GM21737 (cell line): Measurements from ENCODE around the gene ACTR3.

ENCODE experiments used
- ATAC-seq: cut with Tn5 transposase; IDR thresholded peaks from one replicate; pipeline ENCODE4 v1.9.1; 2021; ENCODE audit warnings: mild to moderate bottlenecking, moderate library complexity; ENCODE audit not compliant: unreplicated experiment

The ACTR3 gene

DNA sequence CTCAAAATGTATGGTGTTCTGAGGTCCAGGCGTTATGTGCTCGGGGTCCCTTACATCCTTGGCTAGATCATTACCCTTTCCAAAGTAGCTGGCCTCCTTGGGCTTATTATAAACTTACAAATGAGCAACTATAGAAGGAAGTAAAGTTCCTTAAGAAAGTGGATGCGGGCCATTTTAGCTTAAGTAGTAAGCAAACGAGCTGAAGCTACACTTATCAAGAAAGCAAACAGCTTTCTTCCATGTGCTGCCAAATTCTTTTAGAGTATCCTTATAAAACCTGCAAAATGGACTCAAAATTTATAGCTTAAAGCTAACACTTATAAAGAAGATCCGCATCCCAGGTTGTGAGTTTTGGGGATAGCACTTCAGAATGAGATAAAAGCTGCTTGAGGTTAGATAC lies 75.3 kb downstream of the ACTR3 start:
- no peak for ATAC-seq

DNA sequence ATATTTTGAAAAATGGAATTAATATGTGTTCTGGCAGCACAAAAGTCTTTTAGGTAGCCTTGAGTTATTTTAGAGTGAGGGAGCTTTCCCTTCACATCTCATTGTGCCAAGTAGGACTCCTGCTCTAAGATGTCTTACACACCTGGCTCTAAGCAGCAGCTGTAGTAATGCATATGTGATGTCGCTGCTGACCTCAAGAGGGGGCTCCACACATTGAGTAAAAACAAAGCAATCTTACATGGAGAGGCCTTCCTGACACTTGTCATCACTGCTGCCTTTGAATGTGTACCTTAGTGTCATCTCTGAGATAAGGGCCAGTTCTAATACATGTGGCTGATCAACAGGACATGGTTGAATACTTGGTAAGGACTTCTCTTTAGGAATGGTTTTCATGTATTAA lies 75.8 kb downstream of the ACTR3 start:
- peak; percentile 81 for ATAC-seq

DNA sequence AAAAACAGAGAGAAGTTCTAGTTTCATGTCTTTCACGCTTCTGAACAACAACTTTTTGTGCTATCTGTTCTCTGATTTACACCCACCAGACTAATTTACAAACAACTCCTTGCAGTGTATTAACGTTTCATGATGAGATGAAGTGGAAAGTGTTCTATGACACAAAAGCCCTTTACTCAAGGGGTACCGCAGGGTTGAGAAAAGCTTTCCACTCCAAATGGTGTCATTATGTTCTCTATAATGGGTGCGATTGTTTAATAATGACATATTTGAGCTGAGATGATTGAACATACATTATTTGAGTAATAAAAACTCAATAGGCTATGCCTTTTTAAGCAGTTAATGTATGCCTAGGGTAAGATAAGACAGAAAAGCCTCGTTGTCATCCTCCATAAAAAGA lies 76.3 kb downstream of the ACTR3 start:
- no peak for ATAC-seq

DNA sequence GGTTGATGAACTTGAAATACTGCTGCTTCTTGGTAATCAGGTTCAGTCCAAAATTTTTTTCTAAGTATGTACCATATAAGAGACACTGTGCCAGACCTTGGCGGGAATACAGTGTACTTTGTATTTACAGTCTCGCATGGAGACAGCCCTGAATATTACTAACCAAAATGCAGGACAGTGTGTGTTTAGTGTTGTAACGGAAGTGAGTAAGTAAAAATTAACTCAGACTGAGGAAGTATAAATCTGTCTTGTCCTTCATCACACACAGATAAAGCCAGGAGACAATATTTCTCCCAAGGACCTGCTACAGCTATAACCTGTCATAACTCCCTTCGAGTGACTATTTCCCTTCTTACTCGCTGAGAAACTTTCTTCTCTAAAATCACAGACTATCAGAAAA lies 76.9 kb downstream of the ACTR3 start:
- peak; percentile 56 for ATAC-seq

DNA sequence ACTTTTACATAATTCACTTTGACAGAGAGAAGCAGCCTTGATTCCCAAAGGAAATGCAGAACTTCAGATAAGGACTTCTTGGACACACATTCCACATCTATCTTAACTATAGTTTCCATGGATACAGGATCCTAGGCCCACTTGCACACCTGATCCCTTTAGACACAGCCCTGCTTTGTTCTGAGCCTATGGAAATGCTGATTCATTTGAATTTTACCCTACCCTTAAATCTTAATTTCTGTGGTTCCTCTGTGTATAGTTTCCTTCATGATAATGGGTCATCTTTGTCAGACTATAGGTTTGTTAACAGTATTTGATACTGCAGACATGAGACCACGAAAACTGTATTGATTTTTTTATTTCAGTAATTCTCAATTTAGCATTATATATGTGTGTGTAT lies 77.4 kb downstream of the ACTR3 start:
- no peak for ATAC-seq

DNA sequence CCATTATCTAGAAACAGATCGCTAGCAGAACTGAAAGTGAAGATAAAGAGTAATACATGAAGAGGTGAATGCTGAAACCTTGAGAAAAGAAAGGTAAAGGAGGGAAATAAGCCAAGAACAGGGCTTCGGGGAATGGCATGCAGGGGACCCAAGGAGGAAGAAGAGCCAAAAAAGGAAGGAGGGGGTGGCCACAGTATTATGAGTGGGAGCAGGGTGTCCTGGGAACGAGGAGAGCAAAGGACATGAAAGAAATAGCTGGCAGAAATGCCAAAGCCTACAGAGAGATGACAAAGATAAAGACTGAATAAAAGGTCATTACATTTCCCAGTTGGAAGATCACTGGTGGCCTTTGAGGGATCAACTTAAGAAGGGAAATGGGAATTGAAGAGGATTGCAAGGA lies 82.9 kb downstream of the ACTR3 start:
- ATAC-seq, result no peak

DNA sequence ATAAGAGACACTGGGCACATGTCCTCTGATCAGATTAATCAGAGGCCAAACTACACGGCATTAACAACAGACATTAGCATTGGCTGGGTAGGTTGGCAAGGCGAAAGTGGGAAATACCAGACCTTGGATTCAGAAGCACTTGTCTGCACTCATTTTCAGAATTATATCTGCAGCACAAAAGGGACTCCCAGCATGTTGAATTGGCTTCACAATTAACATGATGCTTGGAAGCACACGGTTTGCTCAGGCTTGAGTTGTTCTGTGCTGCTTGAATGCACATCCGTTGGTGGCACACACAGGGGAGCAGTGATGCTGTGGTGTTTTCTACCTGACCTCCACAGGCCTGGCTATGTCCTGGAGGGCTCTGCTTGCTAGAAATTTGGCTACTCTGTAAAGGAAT lies 83.9 kb downstream of the ACTR3 start:
- ATAC-seq, result no peak

DNA sequence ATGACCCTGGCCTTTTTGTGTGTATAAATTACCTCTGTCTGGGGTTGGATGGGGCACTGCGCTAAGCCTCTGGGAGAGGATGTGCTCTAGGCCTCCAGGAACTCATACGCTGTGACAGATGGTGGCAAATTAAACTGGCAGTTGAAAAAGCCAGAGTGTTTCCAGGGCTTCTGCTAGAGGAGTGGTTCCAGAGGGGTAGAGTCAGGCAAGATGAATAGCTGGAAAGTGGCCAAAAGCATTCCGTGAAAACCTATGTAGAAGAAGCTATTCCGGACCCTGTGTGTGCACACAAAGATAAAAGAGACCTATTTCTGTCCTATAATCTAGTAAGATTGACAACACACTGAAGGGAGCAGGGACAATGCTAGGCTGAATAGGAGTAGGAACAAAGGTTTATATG lies 84.8 kb downstream of the ACTR3 start:
- ATAC-seq, result no peak

DNA sequence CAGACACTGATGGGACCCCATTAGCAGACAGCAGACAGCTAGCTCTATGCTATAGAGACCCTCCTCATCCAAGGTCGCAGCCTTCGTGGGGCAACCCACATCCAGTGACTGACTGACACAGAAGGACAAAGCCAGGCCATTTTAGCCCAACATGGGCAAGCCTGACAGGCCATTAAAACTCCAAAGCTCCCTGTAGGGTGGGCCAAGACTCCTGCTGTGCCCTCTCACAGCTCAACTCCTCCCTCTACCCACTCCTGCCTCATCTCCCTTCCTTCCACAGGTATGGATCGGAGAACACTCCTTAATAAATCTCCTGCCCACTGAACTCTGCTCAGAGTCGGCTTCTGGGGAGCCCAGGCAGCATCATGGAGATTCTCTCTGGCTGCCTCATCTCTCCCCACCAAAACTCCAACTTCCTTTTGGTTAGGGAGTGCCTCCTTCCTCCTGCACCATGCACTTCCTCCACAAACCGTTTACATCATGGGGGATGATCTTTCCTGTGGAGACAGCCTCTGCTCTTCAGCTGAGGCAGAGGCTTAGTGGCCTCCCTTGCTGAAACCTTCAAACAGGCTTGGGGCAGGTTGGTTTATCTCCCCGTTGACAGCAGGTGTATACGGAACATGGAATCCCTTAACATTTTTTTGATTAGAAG lies 86.5 kb downstream of the ACTR3 start:
- no peak for ATAC-seq

DNA sequence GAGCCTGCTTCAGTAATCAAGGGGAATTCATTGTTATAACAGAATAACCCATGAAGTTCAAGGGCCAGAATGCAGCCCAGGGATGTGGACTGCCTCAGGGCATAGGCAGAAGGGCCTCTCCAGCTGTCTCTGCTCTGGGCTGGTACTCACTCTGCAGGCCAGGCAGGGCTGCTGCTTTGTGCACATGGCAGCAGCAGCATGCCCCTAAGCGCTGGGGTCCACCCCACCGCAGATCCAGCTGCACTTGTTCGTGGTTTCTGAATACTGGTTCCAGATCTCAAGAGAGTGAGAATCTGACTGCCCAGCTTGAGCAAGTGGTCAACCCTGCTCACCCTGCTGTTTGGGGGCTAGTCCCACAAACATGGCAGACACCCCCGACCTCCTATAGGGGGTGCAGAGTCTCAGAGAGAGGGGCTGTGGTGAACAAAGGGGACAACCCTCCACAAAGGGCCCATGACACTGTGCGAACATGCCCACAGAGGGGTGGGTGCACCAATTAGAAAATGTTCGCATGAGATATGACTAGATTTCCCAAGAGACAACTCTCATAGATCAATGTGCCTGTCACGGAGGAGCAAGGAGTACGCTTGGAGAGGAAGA lies 87.3 kb downstream of the ACTR3 start:
- ATAC-seq, result no peak

DNA sequence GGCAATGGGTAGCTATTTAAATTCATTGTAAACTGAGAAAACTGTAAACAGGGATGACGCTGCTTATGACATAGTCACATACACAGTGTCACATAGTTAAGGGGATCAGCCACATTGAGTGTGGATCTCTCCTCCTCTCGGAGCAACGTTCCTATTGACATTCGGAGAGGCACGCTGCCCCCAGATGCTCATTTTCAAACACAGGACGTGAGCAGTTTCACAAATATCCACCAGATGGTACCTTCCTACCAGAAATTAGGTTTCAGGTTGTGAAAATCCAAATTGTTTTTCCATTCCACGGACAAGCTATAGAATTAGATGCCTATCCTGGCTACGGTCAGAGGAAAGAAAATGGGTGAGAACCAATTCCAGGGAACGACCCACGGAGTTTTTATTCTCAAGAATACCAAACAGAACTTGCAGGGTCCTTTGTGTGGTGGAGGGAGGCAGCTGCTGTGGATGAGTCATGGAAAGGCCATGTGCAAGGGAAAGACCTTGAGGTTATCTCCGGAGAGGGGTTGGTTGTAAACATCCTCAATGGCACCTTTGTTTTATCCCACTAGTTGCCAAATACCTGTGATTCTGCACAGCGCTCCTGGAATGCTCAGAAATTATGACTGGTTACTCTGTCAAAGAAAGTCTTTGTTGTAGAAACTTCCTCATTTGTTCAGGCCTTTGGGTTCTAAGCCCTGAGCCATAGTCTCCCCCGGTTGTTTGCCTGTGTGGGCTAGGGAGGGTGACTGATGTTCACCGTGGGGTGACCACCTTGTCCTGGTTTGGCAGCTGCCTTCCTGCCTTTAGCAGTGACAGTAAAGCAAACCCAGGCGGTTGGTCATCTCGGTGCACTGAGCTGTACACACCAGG lies 88.0 kb downstream of the ACTR3 start:
- no peak for ATAC-seq

DNA sequence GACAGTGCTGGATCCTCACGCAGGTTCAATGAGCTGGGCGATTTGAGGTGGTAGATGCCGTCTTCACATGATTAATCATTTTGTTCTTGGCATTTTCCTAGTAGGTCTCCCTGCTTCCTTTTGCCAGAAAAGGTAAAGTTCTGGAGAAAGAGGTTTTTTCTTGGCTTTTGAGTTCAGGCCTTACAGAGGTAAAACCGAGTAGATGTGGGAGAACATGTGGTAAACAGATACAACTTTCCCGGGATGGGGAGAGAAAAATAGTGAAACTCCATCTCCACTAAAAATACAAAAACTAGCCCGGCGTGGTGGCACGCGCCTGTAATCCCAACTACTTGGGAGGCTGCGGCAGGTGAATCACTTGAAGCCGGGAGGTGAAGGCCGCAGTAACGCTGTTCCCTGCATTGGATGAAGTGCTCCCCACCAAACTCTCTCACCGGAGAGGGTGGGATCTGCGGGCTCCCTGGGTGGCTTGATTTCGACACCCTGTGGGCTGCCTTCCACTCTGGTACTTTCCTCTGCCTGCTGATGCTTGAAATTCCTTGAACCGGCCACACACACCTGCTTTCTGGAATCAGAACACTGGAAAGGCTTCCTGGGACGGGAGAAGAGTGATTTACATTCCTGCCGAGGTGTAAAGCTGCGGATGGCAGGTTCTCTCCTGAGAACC lies 88.8 kb downstream of the ACTR3 start:
- no peak for ATAC-seq

DNA sequence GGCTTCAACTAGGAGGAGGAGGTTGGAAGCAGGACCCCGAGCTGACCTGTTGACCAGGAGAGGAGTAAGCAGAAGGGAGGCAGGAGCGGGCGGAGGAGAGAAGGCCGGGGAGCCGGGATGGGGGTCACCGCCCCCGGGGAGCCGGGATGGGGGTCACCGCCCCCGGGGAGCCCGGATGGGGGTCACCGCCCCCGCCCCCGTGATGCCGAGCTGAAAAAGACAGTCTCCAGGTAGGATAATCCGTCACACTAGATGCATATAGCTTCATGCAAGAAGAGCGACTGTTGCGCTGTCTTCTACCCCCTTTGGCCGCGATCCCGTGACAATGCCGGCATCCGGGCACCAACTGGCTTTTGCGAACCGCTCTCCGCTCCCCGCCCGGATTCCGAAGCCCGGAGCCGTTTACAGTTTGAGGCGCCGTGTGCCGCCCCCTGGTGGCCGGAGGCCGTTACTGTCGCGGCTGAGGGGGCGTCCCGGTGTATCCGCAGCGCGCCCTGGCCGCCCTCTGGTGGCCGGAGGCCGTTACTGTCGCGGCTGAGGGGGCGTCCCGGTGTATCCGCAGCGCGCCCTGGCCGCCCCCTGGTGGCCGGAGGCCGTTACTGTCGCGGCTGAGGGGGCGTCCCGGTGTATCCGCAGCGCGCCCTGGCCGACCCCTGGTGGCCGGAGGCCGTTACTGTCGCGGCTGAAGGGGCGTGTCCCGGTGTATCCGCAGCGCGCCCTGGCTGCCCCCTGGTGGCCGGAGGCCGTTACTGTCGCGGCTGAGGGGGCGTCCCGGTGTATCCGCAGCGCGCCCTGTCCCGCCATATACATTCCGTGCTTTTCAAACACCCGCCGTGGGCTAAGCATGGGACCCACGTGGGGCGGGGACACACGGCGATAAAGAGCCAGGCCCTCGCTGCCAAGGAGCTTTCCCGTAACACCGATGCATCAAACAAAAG lies 89.6 kb downstream of the ACTR3 start:
- ATAC-seq, result no peak

DNA sequence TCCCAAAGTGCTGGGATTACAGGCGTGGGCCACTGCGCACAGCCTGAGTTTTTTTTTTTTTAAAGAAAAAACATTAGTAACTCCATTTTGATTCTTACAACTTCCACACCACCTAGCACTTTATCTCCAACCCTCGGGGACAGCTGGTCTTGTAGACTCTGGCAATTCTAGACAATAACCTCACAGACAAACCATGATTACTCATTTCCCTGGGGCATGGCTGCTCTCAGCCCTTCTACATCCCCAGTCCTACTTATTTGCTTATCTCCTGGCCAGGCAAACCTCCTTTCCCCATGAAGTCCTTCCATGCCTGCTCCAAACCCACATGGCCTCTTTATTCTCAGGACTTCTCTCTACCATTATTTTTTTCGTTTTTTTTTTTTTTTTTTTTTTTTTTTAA lies 91.1 kb downstream of the ACTR3 start:
- no peak for ATAC-seq

DNA sequence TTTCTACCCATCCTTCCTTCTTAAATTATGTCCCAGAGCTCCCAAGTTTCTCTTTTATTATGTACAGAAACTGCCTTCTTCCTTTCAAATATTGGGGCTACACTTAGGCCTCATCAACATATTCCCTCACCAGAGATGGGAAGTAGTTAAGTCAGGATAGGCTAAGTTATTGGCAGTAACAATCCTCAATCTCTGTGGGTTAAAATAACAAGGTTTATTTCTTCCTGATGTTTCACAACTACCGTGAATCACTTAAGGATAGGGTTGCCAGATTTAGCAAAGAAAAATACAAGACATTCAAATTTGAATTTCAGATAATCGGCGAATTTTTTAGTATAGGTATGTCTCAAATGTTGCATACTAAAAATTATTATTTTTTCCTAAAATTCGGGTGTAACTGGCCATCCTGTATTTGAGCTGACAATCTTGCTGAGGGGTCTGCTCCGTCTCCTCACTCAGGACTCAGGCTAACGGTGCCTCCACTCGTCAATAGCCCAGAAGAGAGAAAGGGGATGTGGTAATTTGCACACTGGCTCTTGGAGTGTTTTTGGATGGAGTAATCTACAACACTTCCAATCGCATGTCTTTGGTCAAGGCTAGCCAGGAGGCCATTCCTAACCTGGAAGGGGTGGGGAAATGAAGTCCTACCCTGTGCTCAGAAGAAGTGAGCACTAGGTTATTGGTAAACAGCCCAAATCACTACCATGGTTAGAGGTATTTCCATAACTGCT lies 91.7 kb downstream of the ACTR3 start:
- no peak for ATAC-seq

DNA sequence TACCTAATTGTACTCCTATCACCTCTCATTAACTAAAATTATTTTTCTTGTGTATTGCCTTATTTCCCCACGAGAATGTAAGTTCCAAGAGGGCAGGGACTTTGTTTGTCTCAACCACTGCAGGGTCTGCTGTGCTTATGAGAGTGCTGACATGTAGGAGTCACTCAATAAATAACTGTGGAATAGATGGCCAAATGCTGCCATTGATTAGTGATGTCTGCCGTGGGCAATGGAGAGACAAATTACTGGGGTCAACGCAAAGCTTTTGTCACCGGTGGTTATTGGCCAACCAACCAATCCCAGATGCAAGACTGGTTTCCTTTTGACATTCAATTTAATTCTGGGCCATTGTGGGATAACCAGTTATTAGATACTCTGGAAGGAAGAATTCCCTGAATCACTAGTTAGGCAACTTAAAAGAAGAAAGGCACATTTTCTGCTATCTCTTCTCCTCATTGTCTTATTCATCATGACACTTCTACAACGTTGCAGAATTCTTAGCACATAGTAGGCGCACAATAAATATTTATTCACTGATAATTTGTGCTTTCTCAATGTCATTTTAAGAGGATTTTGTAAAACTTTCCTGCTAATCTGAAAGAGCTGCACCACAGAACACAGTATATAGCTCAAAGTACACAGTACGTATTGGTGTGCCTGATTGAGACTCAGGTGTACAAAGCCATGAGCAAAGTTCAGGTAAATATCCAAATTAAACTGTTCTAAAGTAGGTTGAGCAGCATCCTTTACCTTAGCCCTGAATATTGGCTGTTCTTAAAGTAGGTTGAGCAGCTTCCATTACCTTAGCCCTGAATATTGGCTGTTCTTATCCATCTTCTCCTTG lies 95.9 kb downstream of the ACTR3 start:
- no peak for ATAC-seq

DNA sequence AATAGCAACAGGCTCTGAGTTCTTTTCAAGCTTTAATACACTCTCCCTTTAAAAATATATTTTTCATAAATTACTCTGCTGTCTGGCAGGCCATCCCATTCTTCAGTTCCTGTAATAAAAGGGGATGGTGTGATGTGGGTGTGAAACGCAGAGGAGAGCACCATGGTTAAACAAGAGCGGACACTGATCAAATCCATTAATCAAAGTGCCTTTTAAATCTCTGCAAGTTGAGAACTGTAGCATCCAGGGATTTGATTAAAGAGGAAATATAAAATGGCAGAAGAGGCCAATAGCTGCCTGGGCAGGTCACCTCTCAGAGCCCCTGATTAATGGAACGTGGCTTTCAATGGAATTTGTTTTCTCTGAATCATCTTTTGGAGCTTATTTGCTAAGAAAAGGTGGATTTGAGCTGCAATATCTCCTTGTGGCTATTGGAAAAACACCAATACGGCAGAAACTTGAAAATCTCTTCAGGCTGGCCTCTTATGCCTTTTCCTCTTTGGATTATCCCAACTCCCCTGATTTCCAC lies 96.9 kb downstream of the ACTR3 start:
- ATAC-seq, result no peak

DNA sequence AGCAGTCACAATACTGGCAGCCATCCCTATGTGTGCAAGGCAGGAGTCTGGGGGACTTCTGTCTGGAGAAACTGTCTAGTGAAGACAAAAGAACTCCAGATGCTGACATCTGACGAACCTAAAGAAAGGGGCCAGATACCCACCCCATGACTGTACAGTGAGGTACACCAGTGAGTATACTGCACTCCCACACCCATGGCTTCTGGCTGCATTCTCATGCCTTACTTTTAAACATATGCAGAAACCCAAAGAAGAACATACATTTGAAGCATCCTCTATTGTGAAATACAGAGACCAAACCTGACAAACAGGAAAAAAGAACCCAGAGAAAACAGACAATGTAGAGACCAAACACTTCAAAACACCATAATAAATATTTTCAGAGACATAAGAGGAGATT lies 102.2 kb downstream of the ACTR3 start:
- ATAC-seq, result no peak
